GM19468 (cell line): Measurements from ENCODE around the gene CYTL1.
"Not testable (repeated sequence)": the region's sequence is repeated elsewhere in the genome, so short reads cannot be mapped to it uniquely, and the experiment has no call there.

ENCODE experiments used
- ATAC-seq: cut with Tn5 transposase; IDR thresholded peaks from one replicate; pipeline ENCODE4 v1.9.1; 2021; ENCODE audit warnings: mild to moderate bottlenecking, moderate library complexity, moderate number of reproducible peaks; ENCODE audit not compliant: unreplicated experiment; ENCODE audit errors: extremely low read depth

The CYTL1 gene, protein sequence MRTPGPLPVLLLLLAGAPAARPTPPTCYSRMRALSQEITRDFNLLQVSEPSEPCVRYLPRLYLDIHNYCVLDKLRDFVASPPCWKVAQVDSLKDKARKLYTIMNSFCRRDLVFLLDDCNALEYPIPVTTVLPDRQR

DNA sequence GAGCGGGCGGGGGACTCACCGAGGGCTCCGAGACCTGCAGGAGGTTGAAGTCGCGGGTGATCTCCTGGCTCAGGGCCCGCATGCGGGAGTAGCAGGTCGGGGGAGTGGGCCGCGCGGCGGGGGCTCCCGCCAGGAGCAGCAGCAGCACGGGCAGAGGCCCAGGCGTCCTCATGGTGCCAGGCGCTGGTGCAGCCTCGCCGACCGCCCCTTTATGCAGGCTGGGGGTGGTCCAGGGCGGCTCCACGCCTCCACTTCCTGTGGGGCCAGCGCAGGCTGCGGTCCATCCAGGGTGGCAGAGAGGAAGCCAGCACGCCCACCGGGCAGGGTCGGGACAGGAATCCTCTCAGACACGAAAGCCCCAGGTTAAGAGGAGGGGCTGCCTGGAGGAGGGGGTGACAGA lies at the start of gene CYTL1:
CYTL1 (minus strand) TSS at position 185 of the 400 bp plus-strand sequence; CDS start at position 172, 13 bp downstream.
- no peak for ATAC-seq

DNA sequence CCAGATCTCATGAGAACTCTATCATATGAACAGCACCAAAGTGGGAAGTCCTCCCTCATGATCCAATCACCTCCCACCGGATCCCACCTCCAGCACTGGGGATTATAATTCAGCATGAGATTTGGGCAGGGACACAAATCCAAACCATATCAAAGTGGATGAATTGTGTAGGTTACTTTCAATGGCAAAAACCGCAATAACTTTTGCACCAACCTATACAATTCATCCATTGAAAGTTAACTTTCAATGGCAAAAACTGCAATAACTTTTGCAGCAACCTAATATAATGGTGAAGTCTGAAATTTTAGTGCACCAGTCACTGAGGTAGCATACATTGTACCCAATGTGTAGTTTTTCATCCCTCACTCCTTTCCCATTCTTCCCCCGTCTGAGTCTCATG lies 48.6 kb upstream of the CYTL1 start:
- no peak for ATAC-seq

DNA sequence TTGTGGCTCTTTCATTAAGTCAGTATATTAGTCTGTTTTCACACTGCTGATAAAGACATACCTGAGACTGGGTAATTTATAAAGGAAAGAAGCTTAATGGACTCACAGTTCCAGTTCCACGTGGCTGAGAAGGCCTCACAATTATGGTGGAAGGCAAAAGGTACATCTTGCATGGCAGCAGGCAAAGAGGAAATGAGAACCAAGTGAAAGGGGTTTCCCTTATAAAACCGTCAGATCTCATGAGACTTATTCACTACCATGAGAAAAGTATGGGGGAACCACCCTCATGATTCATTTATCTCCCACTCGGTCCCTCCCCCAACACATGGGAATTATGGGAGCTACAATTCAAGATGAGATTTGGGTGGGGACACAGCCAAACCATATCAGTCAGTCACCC lies 47.7 kb upstream of the CYTL1 start:
- not testable (repeated sequence) for ATAC-seq

DNA sequence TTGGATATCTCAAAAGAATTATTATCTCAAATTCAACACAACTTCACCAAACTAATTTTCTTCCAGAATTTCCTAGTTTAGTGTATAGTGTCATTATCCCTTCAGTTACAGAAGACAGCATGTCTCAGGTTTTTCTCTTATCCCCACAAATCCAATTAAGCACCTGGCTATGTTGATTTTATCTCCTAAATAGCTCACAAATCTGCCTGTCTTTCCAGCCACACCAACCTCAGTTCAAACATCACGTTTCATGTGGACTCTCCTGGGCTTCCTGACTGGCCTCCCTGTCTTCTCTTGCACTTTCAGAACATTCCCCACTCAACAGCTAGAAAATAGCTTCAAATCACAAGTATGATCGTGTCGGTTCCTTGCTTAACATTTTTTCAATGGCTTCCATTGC lies 46.8 kb upstream of the CYTL1 start:
- ATAC-seq: no peak

DNA sequence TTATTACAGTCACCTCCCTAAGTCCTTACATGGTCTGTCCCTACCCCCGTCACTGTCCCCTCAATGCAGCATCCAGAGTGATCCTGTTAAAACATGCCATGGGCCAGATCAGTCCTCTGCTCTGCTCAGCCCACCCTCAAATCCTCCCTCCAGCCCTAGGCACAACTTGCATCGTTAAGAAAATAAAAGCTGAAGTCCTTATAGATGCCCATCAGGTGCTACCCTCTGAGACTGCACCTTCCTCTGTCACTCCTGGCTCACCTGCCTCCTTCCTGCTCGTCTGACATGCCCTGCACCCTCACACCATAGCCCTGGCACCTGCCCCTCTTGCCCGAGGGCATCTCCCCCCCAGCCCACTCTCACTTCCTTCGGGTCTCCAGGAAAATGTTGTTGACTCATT lies 36.2 kb upstream of the CYTL1 start:
- ATAC-seq: no peak

DNA sequence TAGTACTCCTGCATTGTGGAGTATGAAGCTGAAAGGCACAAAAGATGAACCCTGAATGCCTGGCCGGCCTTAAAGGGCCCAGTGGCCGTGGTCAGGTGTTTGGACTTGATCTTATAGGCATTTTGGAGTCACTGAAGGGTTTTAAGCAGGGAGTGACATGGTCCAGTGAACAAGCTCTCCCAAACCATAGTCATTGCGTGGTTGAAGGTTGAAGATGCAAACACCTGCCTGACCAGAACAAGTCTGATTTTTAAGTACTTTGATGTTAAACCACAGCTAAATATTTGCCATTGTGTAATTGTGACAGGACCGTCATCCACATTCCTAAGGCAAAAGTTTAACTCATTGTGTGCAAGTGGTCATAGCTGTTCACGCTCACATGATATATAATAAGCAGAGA lies 35.3 kb upstream of the CYTL1 start:
- no peak for ATAC-seq

DNA sequence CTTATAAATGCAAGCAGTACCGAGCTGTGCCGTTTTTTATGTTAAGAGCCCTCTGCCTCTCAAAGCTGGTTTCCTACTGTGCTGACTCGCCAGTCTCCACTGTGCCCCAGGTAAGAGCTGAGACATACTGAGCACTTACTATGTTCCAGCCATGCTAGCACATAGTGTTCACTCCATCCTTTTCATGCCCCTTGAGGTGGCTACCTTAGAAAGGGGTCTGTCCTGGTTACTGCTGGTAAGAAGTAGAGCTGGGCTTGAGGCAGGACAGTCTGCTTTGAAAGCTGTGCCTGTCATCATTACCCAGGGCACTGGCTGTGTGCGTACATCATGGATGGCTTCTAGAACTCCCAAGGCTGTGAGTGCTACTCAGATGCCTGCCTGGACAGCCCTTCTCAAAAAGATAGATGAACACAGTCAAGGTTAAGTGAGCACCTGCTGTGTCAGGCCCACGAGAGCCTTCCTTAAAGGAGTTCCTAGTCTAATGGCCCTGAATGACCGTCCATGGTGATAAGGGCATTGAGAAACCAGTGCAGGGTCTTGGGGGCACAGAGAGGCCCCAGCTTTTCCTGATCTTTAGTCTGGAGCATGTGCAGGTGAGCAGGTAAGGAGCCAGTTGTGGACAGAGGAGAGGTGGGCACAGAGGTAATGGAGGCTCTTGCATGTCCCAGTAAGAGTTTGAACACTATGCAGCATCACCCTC lies 33.6 kb upstream of the CYTL1 start:
- no peak for ATAC-seq

DNA sequence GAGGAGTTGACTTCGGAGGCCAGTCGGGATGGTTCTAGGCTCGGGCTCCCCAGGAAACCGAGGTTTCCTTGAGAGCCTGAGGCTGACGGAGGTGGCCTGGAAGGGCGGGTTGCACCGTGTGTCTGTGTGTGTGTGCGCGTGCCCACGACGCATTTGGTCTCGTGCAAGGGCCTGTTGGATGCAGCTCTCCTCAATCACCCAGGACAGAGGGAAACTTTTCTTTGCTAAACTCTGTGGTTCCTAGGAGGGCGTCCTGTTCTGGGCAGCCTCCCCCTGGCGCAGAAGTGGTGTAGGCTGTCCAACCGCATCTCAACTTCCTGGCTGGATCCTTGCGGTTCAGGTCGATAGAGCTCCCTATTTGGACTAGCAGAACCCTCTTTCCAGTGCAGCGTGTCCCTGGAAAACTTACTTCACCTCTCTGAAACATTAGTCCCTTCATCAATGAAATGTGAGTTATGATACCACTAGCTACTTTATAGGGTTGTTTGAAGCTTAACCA lies 33.0 kb upstream of the CYTL1 start:
- ATAC-seq: no peak

DNA sequence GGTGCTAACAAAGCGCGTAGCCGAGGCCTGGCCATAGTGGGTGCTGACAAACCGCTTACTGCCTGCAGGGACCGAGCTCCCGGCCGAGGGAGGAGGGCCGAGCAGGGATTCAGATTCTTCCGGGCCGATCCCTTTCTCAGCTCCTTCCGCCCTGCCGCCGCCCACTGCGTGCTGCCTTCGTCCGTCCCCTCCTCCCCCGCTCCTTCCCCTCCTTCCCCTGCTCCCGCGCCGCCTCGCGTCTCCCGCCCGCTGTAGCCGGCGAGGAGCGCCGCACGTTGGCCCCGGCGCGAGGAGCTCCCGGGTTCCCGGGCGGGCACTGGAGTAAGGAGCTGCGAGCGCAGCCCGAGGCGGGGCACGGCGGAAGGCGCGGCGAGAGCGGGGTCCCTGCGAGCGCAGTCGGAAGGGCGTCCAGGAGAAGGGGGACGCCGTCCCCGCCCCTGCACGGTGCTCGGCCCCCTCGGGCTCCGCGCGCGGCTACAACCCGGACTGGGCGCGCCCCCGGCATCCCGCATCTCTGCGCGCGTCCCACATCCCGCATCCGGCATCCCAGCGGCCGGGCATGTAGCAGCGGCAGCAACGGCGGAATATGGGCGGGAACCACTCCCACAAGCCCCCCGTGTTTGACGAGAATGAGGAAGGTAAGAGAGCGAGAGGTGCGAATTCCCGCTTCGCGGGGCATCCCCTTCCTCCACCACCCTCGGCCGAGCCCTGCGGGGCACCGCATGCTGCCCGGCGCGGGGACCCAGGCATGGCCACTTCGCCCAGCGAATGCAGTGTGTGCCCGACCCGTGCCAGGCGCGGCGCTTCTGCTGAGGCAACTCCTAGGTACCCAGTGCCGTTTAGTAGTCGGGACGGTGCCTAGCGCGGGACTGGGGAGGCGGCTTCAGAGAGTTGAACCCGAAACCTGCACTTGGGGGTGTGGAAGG lies 32.3 kb upstream of the CYTL1 start, which contains the start of gene STK32B:
STK32B (plus strand) TSS at position 203 of the 926 bp plus-strand sequence.
- ATAC-seq: no peak

DNA sequence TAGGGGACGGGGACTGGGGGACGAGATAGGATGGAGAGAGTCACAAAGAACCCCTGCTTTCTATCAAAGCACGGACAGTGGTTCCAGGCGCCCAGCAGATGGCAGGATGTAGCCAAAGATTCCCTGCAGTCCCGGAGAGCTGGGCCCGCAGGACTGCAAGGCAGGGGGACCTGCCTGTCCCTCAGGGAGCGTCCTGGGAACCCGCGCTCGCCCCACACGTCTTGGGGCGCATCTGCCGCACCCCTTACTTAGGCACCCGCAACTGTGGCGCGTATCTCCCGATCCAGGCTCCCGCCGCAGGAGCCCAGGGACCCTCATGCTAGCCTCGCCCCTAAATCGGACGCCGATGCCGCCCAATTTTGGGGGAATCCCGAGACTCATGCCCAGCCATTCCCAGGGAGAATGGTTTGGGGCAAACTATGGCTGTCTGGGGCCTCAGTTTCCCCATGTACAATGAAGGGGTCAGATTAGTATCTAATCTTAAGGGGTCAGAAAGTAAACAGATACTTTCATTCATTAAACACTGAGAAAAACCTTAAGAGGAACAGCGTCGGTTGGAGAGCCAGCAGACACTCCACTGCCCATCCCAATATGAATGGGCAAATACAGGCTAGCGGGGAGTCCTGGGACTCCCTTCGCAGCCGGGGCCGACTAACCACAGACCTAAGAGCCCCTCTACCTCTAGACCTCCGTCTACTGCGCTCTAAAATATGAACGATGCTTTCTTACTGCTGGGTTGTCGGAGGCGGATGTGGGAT lies 31.4 kb upstream of the CYTL1 start:
- ATAC-seq: no peak

DNA sequence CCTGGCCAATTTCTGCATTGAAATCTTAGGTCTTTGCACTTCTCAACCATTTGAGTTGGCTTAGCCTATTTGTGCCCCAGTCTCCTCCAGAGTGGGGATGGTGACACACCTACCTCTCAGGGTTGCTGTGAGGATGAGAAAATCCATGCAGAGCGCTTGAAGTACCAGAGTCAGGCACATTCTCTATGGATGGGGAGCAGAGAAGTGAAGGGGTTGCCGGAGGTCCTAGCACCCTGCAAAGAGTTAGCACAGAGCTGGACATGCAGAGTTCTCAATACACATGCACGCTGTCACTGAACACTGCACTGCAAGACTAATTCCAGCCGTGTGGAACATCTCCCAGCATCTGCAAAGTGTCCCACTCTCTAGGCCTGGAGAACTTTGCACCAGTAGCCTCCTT lies 29.5 kb upstream of the CYTL1 start:
- no peak for ATAC-seq

DNA sequence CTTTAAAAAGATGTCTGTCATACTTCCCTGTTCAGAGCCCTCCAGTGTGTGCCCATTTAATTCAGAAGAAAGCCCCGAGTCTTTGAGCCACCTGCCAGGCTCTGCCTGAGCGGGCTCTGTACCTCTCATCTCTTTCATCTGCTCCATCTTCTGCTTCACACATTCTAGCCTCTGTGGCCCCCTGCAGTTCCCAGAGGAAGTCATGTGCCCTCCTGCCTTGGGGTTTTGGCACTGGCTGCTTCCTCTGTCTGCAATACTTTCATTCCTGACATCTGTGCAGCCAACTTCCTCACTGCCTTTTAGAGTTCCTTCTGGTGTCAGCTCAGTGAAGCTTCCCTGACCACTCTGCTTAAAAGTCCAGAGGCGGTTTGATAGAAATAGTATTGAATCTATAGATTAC lies 25.8 kb upstream of the CYTL1 start:
- ATAC-seq: no peak

DNA sequence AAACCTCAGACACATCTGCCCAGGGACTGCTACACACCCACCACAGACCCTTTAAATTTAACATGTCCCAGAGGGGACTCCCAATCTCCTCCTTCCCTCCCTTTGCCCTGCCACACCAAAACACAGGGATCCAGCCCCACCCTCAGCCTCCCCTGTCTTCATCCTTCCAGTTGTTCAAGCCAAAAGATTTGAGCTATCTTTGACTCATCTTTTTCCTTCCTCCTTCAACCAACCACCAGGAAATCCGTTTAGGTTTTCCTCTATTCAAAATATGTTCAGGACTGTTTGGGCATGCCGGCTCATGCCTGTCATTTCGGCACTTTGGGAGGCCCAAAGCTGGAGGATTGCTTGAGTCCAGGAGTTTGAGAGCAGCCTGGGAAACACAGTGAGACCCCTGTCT lies 25.1 kb upstream of the CYTL1 start:
- no peak for ATAC-seq

DNA sequence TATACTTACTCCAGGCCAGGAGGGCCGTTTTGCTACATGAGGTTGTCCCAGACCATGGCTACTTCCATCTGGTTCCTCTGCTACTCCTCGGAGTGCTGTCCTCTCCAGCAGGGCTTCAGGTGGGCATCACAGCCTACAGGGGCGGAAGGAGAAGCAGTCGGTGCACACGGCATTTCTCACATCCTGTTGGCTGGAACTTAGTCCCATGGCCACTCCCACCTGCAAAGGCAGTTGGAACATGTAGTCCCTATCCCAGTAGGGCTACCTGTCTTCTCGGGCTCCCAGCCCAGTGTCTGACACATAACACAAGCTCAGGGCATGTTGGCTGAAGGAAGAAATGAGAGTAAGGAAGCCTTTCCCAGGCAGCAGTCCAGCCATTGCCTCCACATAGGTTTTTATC lies 24.3 kb upstream of the CYTL1 start:
- no peak for ATAC-seq

DNA sequence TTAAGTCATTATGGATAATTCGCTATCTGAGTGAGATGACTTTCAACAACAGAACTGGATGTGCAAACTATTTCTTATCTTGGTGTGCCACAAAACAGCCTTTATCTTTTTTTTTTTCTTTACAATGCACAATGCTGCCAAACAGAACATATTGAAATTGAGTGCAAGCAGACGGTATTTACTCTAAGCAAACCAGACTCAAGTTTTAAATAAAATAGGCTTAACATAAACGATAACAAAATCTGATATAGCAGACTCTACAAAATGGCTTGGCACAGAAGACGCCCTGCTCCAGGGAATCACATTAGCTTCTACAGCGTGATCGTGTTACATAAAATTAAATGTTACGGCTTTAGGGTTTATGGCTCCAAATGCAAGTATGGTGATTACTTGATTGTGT lies 22.4 kb upstream of the CYTL1 start:
- no peak for ATAC-seq

DNA sequence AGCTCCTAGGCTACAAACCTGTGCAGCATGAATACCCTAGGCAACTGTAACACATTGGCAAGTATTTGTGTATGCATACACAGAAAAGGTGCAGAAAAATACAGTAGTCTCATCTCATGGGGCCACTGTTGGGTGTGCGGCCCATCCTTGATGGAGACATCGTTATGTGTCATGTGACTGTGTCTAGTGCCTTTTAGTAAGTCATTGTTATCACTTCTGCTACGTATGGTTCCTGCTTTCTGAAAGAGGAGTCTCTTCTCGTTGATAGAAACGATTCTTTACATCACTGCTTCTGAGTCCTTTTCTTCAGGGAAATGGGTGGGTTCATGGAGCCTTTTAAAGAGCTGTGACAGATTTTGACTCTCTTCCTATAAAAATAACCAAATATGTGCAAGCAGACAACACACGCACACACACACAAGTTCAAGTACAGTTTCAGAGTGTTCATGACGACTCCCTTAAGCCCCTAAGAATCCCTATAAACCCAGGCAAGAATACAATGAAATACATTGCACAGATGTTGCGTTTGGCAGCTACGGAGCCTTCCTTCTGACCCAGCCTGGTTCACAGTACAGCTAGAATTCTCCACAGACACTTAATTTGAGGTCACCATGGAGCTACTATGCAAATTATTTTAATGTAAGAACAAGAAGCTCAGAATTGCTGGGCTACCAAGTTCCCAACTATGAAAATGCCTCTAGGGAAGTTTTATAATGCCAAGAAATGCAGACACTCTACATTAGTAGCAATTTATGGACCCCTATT lies 21.8 kb upstream of the CYTL1 start:
- no peak for ATAC-seq

DNA sequence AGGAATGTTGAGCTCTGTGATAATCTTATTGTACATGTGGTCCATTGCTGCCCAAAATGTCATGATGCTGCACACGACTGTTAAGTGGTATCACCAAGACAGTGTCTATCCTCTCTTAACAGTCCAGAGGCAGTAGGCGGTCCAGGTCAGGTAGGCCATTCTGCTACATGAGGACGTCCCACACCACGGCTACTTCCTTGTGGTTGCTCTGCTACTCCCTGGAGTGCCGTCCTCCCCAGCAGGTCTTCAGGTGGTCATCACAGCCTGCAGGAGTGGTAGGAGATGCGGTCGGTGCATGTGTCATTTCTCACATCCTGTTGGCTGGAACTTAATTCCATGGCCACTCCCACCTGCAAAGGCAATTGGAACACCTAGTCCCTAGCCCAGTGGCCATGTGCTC lies 20.5 kb upstream of the CYTL1 start:
- ATAC-seq: no peak

DNA sequence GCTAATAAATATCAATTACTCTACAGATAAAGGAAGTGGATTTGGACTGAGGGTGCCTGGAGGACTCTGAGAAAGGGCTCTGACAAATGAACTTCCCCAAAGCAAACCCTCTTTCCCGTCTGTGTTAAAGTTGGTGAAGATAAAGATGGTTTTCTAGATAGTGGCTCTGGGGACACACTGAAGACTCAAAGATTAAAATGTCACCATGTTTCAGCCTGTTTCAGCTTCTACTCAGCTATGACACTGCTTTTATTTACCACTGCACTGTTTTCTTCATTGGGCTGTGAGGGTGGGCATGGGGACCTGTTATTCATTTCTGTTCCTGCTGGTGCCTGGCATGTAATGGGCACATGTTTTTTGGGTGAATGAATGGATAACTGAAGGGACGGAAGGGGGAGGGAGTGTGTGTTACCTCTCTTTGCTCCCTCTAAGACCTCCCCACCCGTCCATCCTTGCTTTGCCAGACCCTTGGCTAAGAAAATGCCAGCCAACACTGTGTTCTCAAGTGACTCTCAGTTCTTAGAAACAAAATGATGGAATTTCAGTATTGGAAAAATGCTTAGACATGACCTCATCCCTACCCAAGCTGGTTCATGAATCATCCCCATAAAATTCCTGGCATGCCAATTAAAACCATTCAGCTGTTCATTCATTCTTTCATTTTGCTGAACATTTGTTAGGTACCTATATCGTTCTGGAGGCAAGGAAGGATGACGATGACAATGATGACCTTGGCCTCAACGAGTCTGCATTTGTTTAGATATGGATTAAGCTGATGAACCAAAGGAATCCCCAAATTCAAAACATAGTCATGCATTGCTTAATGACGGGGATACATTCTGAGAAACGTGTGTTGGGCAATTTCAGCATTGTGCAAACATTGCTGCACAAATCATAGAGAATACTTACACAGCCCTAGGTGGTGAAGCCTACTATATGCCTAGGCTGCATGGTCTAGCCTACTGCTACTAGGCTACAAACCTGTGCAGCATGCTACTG lies 18.6 kb upstream of the CYTL1 start:
- no peak for ATAC-seq
